HUDEP-2 (cell line): ENCODE data around the gene RNF138.
"Not testable (repeated sequence)": the region's sequence is repeated elsewhere in the genome, so short reads cannot be mapped to it uniquely, and the experiment has no call there.

Source experiments
- DNase-seq, 76 experiments: peaks; one replicate each; lab custom pipeline; 2025; ENCODE audit not compliant: unreplicated experiment in 76 of 76; lab: John Stamatoyannopoulos, UW

Gene RNF138, protein sequence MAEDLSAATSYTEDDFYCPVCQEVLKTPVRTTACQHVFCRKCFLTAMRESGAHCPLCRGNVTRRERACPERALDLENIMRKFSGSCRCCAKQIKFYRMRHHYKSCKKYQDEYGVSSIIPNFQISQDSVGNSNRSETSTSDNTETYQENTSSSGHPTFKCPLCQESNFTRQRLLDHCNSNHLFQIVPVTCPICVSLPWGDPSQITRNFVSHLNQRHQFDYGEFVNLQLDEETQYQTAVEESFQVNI

DNA sequence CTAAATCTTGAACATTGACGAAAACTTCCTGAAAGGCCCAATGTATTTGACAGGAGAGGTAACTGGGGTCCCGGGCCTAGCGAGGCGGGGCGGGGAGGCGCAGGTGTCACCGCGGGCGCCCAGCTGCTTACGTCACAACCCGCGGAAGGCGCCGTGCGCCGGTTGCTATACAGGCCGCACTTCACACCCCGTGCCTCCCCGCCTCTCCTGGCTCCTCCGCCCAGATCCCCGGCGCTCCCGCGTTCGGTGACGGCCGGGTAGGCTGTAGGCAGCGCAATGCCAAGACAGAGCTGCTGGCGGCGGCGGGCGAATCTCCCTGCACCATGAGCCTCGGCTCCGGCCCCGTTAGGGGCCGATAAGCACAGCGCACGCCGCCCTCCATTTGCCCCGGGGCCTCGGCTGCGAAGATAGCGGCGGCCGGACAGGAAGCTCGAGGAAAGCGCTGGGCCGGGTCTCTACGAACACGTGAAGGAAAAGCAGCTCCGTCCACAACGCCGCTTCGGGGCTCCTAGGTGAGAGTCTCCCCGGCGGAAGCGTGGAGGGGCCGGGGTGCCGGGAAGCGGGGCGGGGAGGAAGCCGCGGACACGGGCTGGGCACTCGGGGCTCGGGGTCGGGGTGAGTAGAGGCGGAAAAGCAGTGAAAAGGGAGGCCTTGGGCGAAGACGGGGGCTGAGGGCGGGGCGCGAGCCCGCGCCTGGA, at the start of gene RNF138:
RNF138 (plus strand) TSS at position 151 of the 698 bp plus-strand sequence. CDS start 903 bp downstream, outside the sequence.
- peak in 74 of 76 experiments; percentile 35 to 99 (median 81) for DNase-seq

DNA sequence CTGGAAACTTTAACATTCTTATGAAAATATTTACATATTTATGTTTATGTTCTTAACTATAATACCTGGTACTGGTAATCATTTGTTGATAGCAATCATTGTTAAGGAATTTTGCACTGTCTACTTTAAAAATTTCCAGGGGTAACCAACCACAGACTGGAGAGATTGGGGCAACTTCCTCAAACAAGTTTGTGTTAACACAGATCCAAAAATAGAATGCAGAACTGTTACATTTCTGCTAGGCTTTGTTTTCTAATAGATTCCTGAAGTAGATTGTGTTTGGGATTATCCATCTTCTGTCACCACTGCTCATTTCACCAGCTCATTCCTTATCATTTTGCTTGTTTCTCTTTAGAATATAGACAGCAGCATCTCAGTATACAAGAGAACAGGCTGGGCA, 49.3 kb upstream of the RNF138 start:
- no peak for DNase-seq

DNA sequence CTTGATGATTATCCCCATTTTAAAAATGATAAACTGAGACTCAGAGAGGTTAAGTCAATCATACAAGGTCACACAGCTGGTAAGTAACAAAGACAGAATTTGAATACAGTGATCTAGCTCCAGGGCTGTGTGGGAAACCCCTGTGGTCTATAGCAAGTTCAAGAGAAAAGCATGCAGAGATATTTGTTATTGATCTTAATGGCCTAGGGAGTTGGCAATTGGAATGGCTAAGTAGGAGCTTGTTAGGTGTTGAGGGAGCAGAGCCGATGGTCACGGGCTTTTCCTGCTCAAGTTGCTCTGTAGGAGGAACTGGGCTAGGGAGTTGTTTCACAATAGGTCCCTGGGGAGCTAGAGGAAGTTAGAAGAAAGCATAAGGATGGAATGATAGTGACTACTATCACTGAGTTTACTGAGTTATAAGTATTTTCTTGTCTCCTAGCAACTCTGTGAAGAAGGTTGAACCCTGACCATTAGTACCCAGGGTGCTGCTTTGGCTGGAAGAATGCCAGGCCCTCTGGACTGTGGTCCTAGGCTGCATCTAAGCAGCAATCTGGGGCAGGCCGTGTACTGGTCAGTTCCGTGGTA, 43.1 kb upstream of the RNF138 start:
- DNase-seq, result peak in 1 of 76 experiments; percentile 1

- DNase-seq, result no peak
These were observed 42.1 kb upstream of the RNF138 start for GRCh38 chr18:32049393-32050171.

DNA sequence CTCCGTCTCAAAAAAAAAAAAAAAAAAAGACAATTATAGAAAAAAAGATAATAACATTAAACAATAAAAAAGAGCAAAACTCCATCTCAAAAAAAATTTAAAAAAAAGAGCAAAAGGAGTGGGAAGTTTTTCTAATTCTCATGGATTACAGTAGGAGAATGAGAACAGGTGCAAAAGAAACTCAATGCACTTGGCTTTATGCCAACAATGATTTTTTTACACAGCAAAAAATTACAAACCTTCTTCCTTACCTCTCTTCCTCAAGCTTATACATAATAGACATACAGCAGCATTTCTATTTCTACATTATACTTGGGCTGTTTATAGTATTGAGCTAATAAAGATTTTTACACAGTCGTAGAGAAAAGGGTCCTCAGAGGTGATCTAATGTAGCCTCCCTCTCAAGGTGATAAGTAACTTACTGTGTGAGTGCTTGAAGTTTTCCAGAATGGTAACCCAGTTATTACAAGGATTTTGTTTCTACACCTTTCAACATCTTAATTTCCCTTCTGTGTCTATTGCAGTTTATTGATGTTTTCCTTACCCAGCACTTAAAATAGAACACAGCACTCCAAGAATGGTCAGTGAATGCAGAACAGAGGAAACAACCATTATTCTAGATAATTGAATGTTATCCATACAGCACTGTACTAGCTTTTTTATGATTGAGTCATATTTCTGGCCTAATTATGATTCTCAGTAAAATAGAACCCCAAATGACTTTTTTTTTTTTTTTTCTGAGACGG, 34.9 kb upstream of the RNF138 start:
- no peak for DNase-seq

GRCh38 chr18:32057624-32058165, 34.0 kb upstream of the RNF138 start:
- DNase-seq, result no peak

DNA sequence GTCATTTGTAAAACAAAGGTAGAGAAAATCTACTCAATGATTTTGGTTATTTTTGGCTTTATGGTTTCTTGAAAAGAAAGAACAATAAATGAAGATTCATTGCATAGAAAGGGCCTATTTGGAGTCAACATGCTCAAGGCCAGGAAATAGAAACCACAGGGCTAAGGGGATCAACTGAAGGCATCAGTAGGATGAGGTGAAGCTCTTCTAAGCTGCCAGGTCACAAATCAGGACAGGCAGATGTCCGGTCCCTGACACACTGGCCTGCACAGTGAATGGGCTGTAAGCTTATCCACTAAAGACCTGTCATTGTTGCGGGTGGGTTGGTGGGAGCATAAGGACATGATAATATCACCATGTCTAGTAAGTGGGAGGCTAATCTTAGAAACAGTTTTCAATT, 31.6 kb upstream of the RNF138 start:
- DNase-seq, result no peak

- DNase-seq, result no peak
These were observed 24.1 kb upstream of the RNF138 start for GRCh38 chr18:32067375-32068167.

GRCh38 chr18:32072321-32072720, 19.4 kb upstream of the RNF138 start:
- DNase-seq, result peak in 5 of 76 experiments; percentile 2 to 15 (median 10)

DNA sequence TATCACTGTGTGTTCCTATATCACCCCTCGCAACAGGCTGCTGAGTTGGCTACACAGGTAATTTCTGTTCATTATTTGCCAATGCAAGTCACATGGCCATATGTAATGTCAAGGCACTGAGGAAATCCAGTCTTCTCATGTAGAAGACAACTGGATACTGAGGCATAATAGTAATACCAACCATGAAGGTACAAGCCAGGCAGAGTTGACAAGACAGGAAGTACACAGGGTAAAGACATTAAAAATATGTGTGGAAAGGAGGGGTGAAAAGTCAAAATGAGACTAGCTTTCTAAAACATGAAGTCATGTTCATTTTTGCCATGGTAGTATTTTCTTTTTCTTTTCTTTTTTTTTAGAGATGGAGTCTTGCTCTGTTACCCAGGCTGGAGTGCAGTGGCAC, 17.5 kb upstream of the RNF138 start:
- no peak for DNase-seq

DNA sequence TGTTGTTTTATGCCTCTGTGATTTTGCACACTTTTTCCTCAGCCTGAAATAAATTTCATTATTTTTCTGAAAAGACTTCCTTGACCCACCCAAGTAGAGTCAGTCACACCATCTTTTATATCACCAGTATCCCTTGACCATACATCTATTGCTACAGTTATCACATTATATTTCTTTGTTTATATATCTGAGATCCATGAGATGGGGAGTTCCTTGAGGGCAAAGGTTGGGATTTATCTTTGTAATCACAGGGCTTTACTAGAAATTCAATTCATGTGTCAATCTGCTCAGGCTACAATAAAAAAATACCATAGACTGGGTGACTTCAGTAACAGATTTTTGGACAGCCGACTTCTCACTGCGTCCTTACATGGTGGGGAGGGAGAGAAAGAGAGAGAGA, 12.8 kb upstream of the RNF138 start:
- no peak for DNase-seq

DNA sequence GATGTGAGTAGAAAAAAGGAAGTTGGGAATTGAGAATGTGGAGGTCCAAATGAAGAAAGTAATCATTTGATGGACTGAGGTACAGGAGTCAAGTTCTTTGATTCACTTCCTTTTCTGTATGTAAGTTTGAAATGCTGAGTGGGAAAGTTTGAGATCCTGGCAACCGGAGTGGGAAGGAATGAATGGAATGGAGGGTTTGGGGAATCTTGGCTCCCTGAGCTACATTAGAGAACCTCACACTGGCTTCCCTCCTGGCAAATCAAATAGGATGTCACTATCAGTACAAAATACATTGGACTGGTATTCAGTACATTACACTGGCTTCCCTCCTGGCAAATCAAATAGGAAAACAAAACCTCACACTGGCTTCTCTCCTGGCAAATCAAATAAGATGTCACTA, 9.8 kb upstream of the RNF138 start:
- DNase-seq, result no peak

GRCh38 chr18:32083781-32084180, 7.9 kb upstream of the RNF138 start:
- DNase-seq, result no peak

DNA sequence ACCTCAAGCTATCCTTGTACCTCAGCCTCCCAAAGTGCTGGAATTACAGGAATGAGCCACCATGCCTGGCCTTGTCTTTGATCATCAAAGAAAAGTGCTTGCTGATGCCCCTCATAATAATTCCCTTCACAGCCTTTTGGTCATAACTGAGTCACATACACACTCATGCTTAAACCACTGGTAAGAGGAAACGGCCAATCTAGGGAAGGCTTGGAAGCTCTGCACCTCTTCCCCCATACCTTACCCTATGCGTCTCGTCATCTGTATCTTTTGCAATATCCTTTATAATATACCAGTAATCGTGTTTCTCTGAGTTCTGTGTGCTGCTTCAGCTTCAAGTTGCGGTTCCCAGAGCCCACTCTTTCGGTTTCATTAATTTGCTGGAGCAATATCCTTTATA, 4.8 kb upstream of the RNF138 start:
- DNase-seq, result no peak

GRCh38 chr18:32090831-32091230, 843 bp upstream of the RNF138 start:
- not testable (repeated sequence) for DNase-seq

DNA sequence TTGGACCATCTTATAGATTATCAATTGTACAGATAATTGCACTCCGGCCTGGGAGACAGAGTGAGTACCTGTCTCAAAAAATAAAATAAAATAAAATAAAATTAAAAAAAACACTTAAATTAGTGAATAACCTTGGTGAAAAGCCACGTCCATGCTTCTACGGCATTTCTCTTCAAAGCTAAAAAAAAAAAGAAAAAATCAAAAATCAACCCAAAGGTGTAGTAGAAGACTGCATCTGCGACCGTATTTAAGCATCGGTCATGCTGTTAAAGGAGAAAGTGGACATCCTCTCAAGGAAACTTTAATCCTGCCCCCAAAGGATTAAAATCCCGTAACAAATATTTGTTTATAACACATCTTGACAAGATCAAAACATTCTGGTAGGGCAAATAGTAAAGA, 350 bp upstream of the RNF138 start:
- DNase-seq, result no peak

GRCh38 chr18:32092422-32093101, 888 bp downstream of the RNF138 start:
- peak; percentile 65 to 100 (median 98) for DNase-seq

DNA sequence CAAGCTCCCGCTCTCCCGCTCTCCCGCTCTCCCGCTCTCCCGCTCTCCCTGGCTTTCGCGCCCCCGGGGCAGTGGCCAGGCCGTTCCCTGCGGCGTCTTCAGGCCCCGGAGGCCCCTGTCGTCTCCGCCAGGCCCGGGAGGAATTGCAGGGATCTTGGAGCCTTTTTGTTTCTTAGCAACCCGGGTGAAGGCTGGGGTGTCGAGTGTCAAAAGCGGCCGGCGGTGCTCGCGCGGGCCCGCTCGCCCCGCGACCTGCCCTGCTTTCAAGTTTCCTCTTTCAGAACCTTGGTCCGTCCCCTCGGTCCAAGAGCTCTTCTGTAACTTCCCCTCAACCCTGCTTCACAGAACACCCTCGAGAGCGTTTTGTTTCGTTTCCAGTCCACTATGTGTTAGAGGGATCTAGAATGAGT, 1.4 kb downstream of the RNF138 start:
- peak in 27 of 76 experiments; percentile 1 to 61 (median 31) for DNase-seq

- peak in 53 of 76 experiments; percentile 1 to 75 (median 29) for DNase-seq
These were observed 1.8 kb downstream of the RNF138 start for GRCh38 chr18:32093523-32093922.
